ENCODE results near the gene ATF7IP2. TPM values are rescaled to one million over a fixed set of nuclear protein-coding genes. Genes with fewer than 3 reads are reported as not detected.

Gene ATF7IP2
- total and polyA plus RNA-seq, 4 donors: 14.3 to 60.4 (median 30.1) TPM

DNA sequence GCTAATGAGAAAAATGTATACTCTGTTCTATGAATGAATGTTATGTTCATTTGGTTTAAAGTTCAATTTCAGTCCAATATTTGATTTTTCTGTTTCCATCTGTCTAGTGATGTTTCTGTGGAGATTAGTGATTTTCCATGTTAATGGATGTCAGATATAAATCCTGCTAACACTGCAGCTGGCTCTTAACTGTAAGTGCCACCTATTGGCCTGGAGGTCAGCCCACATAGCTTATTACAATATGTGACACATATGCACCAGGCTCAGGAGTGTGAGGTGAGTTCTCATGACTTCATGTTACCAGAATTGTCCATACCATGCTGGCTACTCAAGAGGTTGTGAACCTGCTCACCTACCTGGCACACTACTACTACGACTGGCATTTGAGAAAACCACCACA, 17.1 kb downstream of the ATF7IP2 start:
- peaks cover 0 to 9% (median 7%) of the 10 kb centered on the region in 4 donors for H3K36me3 ChIP-seq (ENCODE audit: control insufficient read depth in 4 of 4, insufficient read depth in 3 of 4, low read depth in 1 of 4, low read length in 3 of 4)
- DNase-seq (ENCODE audit: low spot score): no peak
- H3K4me3 ChIP-seq (ENCODE audit: low read depth in 1 of 3, low read length in 3 of 3): no peak overlapping the region
- no peaks in the 10 kb centered on the region for H3K4me1 ChIP-seq (ENCODE audit: control insufficient read depth in 4 of 4, insufficient read depth in 4 of 4, low read length in 3 of 4)
- H3K9ac ChIP-seq (ENCODE audit: low read depth in 1 of 2, low read length in 2 of 2): no peak overlapping the region
- peaks cover 0 to 8% (median under 1%) of the 10 kb centered on the region in 4 donors for H3K9me3 ChIP-seq (ENCODE audit: control insufficient read depth in 4 of 4, low read length in 3 of 4)
- WGBS: 89% methylated on average over 1 of the region's 1 CpG
- TF ChIP-seq FOXA1 (IDR thresholded peaks at IDR 0.05): no peak
- no peak for TF ChIP-seq JUND (IDR thresholded peaks at IDR 0.05)
- TF ChIP-seq HNF4A (conservative IDR thresholded peaks at IDR 0.05): no peak
- TF ChIP-seq NR2F2 (IDR thresholded peaks at IDR 0.05): no peak
- TF ChIP-seq CTCF (IDR thresholded peaks at IDR 0.05; ENCODE audit: low read depth, low read length, missing input control): no peak
- no peak for TF ChIP-seq YY1 (IDR thresholded peaks at IDR 0.05)
- TF ChIP-seq, protein P1, sequence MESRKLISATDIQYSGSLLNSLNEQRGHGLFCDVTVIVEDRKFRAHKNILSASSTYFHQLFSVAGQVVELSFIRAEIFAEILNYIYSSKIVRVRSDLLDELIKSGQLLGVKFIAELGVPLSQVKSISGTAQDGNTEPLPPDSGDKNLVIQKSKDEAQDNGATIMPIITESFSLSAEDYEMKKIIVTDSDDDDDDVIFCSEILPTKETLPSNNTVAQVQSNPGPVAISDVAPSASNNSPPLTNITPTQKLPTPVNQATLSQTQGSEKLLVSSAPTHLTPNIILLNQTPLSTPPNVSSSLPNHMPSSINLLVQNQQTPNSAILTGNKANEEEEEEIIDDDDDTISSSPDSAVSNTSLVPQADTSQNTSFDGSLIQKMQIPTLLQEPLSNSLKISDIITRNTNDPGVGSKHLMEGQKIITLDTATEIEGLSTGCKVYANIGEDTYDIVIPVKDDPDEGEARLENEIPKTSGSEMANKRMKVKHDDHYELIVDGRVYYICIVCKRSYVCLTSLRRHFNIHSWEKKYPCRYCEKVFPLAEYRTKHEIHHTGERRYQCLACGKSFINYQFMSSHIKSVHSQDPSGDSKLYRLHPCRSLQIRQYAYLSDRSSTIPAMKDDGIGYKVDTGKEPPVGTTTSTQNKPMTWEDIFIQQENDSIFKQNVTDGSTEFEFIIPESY (IDR thresholded peaks at IDR 0.05): no peak
- TF ChIP-seq RXRA (IDR thresholded peaks at IDR 0.05): no peak
- TF ChIP-seq SP1 (IDR thresholded peaks at IDR 0.05): no peak
- no peak for TF ChIP-seq HNF4G (IDR thresholded peaks at IDR 0.05)
- TF ChIP-seq, protein P2, sequence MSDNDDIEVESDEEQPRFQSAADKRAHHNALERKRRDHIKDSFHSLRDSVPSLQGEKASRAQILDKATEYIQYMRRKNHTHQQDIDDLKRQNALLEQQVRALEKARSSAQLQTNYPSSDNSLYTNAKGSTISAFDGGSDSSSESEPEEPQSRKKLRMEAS (IDR thresholded peaks at IDR 0.05): no peak
- TF ChIP-seq RAD21 (IDR thresholded peaks at IDR 0.05): no peak
- TF ChIP-seq ATF3 (IDR thresholded peaks at IDR 0.05): no peak
- TF ChIP-seq EGR1 (IDR thresholded peaks at IDR 0.05; ENCODE audit: low read depth in 2 of 2): no peak
- TF ChIP-seq, protein P3, sequence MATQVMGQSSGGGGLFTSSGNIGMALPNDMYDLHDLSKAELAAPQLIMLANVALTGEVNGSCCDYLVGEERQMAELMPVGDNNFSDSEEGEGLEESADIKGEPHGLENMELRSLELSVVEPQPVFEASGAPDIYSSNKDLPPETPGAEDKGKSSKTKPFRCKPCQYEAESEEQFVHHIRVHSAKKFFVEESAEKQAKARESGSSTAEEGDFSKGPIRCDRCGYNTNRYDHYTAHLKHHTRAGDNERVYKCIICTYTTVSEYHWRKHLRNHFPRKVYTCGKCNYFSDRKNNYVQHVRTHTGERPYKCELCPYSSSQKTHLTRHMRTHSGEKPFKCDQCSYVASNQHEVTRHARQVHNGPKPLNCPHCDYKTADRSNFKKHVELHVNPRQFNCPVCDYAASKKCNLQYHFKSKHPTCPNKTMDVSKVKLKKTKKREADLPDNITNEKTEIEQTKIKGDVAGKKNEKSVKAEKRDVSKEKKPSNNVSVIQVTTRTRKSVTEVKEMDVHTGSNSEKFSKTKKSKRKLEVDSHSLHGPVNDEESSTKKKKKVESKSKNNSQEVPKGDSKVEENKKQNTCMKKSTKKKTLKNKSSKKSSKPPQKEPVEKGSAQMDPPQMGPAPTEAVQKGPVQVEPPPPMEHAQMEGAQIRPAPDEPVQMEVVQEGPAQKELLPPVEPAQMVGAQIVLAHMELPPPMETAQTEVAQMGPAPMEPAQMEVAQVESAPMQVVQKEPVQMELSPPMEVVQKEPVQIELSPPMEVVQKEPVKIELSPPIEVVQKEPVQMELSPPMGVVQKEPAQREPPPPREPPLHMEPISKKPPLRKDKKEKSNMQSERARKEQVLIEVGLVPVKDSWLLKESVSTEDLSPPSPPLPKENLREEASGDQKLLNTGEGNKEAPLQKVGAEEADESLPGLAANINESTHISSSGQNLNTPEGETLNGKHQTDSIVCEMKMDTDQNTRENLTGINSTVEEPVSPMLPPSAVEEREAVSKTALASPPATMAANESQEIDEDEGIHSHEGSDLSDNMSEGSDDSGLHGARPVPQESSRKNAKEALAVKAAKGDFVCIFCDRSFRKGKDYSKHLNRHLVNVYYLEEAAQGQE (IDR thresholded peaks at IDR 0.05): no peak
- TF ChIP-seq GABPA (IDR thresholded peaks at IDR 0.05 in 1 of 2, conservative IDR thresholded peaks at IDR 0.05 in 1 of 2): no peak
- TF ChIP-seq FOXA2 (IDR thresholded peaks at IDR 0.05): no peak
- no peak for TF ChIP-seq TAF1 (conservative IDR thresholded peaks at IDR 0.05)
- no peak overlapping the region for H3K27ac ChIP-seq (ENCODE audit: low read depth in 1 of 2, low read length in 2 of 2)
- no peaks in the 10 kb centered on the region for H3K27me3 ChIP-seq (ENCODE audit: control insufficient read depth in 4 of 4, insufficient read depth in 4 of 4, low read length in 3 of 4)
